ENCODE data around the gene SMARCC1.
A peak's percentile ranks its signal among the peaks of the same experiment; 100 is the strongest.

Gene SMARCC1

DNA sequence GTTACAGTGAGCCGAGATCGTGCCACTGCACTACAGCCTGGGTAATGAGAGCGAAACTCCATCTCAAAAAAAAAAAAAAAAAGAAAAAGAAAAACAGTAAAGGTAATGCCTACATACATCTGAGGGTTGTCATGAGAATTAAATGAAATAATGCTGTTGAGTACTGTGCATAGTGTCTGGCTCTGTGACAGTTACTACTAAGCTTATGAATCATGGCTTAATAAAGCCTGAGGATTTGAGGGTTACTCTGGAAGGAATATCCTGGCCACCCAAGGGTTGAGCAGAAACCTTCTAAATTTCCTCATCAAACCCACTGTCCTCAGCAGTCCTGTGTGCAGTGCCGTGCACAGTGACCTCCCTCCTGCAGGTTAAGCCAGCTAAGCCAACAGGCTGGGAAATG is 241.4 kb downstream of the SMARCC1 start:
- H3K4me2 ChIP-seq, result no peak overlapping the region
- no peaks in the 10 kb centered on the region for H3K36me3 ChIP-seq
- no peaks in the 10 kb centered on the region for H3K9me3 ChIP-seq (replicated peaks in 1 of 11)
- H4K20me1 ChIP-seq, result no peaks in the 10 kb centered on the region
- H3K4me1 ChIP-seq, result peaks cover 0 to 5% (median 0%) of the 10 kb centered on the region in 10 experiments; a peak in 6 of 20 replicates
- H3K9ac ChIP-seq, result no peak overlapping the region
- TF ChIP-seq Cebpa-rat (IDR thresholded peaks at IDR 0.05), result no peak
- H3K27me3 ChIP-seq, result no peaks in the 10 kb centered on the region
- no peak overlapping the region for H3K27ac ChIP-seq
- no peak overlapping the region for H3K4me3 ChIP-seq

DNA sequence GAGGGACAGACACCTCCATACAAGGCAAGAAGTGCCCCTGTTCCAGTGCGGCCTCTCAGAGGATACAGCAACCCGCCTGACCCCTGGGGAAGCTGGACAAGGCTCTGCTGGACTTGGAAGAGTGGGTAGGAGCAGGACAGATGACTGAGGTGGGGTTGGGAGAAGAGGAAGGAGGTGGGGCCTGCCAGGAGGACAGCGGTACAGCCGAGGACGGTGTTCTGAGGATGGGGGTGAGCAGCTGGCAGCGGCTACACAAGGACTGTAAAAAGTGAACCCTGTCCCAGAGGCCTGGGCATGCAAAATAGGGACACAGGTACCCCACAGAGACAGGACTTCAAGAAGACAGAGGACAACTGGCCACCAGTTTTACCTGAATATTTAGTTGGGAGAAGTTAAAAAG is 244.7 kb downstream of the SMARCC1 start:
- no peak overlapping the region for H3K4me2 ChIP-seq

DNA sequence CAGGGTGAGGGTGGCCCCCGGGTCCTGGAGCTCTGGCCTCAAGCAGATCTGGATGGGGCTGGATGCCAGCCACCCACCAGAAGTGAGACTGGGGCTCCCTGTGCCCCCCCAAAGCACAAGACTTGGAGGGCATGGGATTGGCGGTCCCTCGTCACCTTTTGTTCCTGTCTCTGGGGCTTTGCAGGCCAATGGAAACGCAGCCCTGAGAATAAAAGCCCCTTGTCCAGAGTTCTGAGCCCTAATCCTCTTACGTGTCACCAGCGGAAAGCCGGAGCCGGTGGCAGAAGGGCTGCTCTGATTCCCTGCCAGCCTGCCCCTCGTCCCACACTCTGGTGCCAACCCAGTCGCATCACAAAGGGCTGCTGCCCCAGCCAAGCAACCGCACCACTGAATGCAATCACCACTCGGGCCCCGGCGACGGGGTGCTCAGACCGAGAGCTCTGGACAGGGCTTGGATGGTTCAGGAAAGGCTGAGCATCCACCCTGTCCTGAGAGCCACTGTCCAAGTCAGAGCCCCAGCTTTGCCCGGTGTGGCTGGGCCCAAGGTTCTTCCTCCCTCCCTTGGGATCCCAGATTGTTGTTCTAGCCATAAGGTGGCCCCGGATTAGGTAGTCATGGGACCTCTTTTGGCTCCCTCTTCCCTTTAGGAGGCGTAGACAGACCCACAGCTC is 245.3 kb downstream of the SMARCC1 start:
- Histone ChIP-seq H3K27ac (no peak overlapping the region), H3K27me3 (no peaks in the 10 kb centered on the region), H3K4me1 (peaks cover 0 to 5% (median 0%) of the 10 kb centered on the region in 10 experiments; a peak in 6 of 20 replicates), H3K9me3 (replicated peaks in 1 of 11) (no peaks in the 10 kb centered on the region), H3K4me3 (no peak overlapping the region), H3K36me3 (no peaks in the 10 kb centered on the region), H3K9ac (0 out of 22 replicates have a peak overlapping the region, but pooled peaks of 1 of the 11 experiments have one; percentile 15), H3K4me2 (peak overlapping the region in 5 of 11 experiments; percentile 23 to 36 (median 25); a peak in 4 of 22 replicates), H4K20me1 (no peaks in the 10 kb centered on the region)
- no peak for TF ChIP-seq Cebpa-rat (IDR thresholded peaks at IDR 0.05)

More for the DNA sequence above, 244.7 kb downstream of the SMARCC1 start:
- Histone ChIP-seq H3K4me1 (peaks cover 0 to 5% (median 0%) of the 10 kb centered on the region in 10 experiments; a peak in 6 of 20 replicates), H4K20me1 (no peaks in the 10 kb centered on the region), H3K4me3 (no peak overlapping the region), H3K27me3 (no peaks in the 10 kb centered on the region), H3K36me3 (no peaks in the 10 kb centered on the region), H3K9ac (no peak overlapping the region), H3K9me3 (replicated peaks in 1 of 11) (no peaks in the 10 kb centered on the region), H3K27ac (no peak overlapping the region)
- TF ChIP-seq Cebpa-rat (IDR thresholded peaks at IDR 0.05), result no peak
